ENCODE results near the gene GNA12.
"Not testable (repeated sequence)": the region's sequence is repeated elsewhere in the genome, so short reads cannot be mapped to it uniquely, and the experiment has no call there.

GNA12 gene

DNA sequence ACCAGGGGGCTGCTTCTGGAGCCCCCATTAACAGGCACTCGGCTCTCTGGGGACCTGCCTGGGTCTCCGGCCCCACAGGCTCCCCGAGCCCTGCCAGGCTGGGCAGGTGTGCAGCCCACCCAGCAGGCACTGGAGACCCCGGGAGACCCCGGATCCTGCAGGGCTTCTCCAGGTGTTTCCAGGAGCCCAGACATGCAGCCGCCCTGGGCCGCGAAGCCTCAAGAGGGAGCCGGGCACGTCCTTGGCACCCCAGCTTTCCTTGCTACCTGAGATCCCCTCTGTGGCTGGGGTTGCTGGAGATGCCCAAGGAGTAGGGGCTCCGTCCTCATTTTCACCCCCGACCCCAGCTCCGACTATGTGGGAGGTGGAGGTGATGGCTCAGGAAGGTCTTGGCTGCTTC is 163.9 kb downstream of the GNA12 start:
- no peaks in the 10 kb centered on the region for H3K79me2 ChIP-seq (ENCODE audit: low read length)
- H3K36me3 ChIP-seq (replicated peaks; ENCODE audit: insufficient read depth, low read length): no peaks in the 10 kb centered on the region
- no peaks in the 10 kb centered on the region for H3K9me3 ChIP-seq (replicated peaks; ENCODE audit: insufficient read depth, low read length)
- H2AFZ ChIP-seq (ENCODE audit: low read length): 0 out of 2 replicates have a peak overlapping the region, but pooled peaks have one; percentile 58
- no peak overlapping the region for H3K9ac ChIP-seq (ENCODE audit: low read length)
- no peaks in the 10 kb centered on the region for H3K4me1 ChIP-seq (ENCODE audit: low read length)
- H3K27me3 ChIP-seq (replicated peaks; ENCODE audit: insufficient read depth, low read length): peaks cover 50% of the 10 kb centered on the region
- no peak for TF ChIP-seq EZH2 (optimal IDR thresholded peaks at IDR 0.05; ENCODE audit: low read depth, low read length)
- TF ChIP-seq, protein P1, sequence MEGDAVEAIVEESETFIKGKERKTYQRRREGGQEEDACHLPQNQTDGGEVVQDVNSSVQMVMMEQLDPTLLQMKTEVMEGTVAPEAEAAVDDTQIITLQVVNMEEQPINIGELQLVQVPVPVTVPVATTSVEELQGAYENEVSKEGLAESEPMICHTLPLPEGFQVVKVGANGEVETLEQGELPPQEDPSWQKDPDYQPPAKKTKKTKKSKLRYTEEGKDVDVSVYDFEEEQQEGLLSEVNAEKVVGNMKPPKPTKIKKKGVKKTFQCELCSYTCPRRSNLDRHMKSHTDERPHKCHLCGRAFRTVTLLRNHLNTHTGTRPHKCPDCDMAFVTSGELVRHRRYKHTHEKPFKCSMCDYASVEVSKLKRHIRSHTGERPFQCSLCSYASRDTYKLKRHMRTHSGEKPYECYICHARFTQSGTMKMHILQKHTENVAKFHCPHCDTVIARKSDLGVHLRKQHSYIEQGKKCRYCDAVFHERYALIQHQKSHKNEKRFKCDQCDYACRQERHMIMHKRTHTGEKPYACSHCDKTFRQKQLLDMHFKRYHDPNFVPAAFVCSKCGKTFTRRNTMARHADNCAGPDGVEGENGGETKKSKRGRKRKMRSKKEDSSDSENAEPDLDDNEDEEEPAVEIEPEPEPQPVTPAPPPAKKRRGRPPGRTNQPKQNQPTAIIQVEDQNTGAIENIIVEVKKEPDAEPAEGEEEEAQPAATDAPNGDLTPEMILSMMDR (IDR thresholded peaks at IDR 0.05; ENCODE audit: low read length): no peak
- no peak for TF ChIP-seq EZH2phosphoT487 (IDR thresholded peaks at IDR 0.05; ENCODE audit: low read length)
- no peak overlapping the region for H3K27ac ChIP-seq (ENCODE audit: low read length)
- H4K20me1 ChIP-seq (ENCODE audit: insufficient read depth, low read length): no peaks in the 10 kb centered on the region
- no peak for DNase-seq
- no peaks in the 10 kb centered on the region for H3F3A ChIP-seq (ENCODE audit: insufficient read depth, low read length)
- no peaks in the 10 kb centered on the region for H3K9me2 ChIP-seq (replicated peaks; ENCODE audit: insufficient read depth, low read length)
- H3K4me2 ChIP-seq (ENCODE audit: low read depth, low read length): 0 out of 2 replicates have a peak overlapping the region, but pooled peaks have one; percentile 50
- H3K4me3 ChIP-seq (ENCODE audit: low read length): no peak overlapping the region

- not testable (repeated sequence) for H3K4me1 ChIP-seq (ENCODE audit: low read length); H3K9ac ChIP-seq (ENCODE audit: low read length); H4K20me1 ChIP-seq (ENCODE audit: insufficient read depth, low read length); H3K79me2 ChIP-seq (ENCODE audit: low read length); H3K9me2 ChIP-seq (replicated peaks; ENCODE audit: insufficient read depth, low read length); H2AFZ ChIP-seq (ENCODE audit: low read length); DNase-seq; H3K9me3 ChIP-seq (replicated peaks; ENCODE audit: insufficient read depth, low read length); H3K4me3 ChIP-seq (ENCODE audit: low read length); H3F3A ChIP-seq (ENCODE audit: insufficient read depth, low read length); H3K36me3 ChIP-seq (replicated peaks; ENCODE audit: insufficient read depth, low read length); H3K4me2 ChIP-seq (ENCODE audit: low read depth, low read length); H3K27ac ChIP-seq (ENCODE audit: low read length)
- peaks cover 51% of the 10 kb centered on the region for H3K27me3 ChIP-seq (replicated peaks; ENCODE audit: insufficient read depth, low read length)
Observed at GRCh38 chr7:2679135-2680127, 164.7 kb downstream of the GNA12 start.

DNA sequence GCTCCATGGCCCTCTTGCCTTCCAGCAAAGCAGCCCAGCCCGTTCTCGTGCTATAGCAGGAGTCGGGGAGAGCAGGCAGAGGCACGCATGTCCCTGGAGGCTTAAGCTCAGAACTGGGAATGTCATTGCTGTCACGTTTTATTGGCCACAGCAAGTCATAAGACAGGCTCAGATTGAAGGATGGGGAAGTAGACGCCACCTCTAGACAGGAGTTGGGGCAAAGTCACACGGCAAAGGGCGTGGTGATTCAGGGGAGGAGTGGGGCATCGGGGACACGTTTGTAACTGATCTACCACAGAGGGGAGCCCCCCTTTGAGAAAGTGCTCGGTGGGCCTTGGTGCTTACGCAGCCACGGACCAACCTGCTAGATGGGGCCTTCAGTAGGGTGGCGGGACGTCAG is 165.7 kb downstream of the GNA12 start:
- not testable (repeated sequence) for H3K27ac ChIP-seq (ENCODE audit: low read length); H3K4me3 ChIP-seq (ENCODE audit: low read length); H3K9ac ChIP-seq (ENCODE audit: low read length); H3K4me2 ChIP-seq (ENCODE audit: low read depth, low read length); H3K4me1 ChIP-seq (ENCODE audit: low read length); H3K36me3 ChIP-seq (replicated peaks; ENCODE audit: insufficient read depth, low read length); DNase-seq; H2AFZ ChIP-seq (ENCODE audit: low read length); H4K20me1 ChIP-seq (ENCODE audit: insufficient read depth, low read length); H3K9me3 ChIP-seq (replicated peaks; ENCODE audit: insufficient read depth, low read length); H3F3A ChIP-seq (ENCODE audit: insufficient read depth, low read length); H3K79me2 ChIP-seq (ENCODE audit: low read length); H3K9me2 ChIP-seq (replicated peaks; ENCODE audit: insufficient read depth, low read length)
- H3K27me3 ChIP-seq (replicated peaks; ENCODE audit: insufficient read depth, low read length): peaks cover 51% of the 10 kb centered on the region

Data from MM.1S (cell line).